ENCODE data around the gene CRX. TPM values are rescaled to one million over a fixed set of nuclear protein-coding genes. Genes with fewer than 3 reads are reported as not detected.
"Not testable (repeated sequence)": the region's sequence is repeated elsewhere in the genome, so short reads cannot be mapped to it uniquely, and the experiment has no call there.

Gene CRX
- total and polyA plus RNA-seq, 2 donors, result under 0.01 to 0.05 TPM

- DNase-seq (ENCODE audit: low read depth in 6 of 9, low spot score in 9 of 9), result no peak
- Histone ChIP-seq H3K9me3 (ENCODE audit: control insufficient read depth in 2 of 2, insufficient read depth in 1 of 2, low read length in 1 of 2) (no peaks in the 10 kb centered on the region), H3K4me3 (ENCODE audit: low read length in 2 of 2) (no peak overlapping the region), H3K27ac (ENCODE audit: low read depth in 1 of 2, low read length in 1 of 2) (no peak overlapping the region), H3K4me1 (ENCODE audit: control insufficient read depth in 2 of 2, insufficient read depth in 2 of 2, low read length in 2 of 2) (no peaks in the 10 kb centered on the region), H3K27me3 (ENCODE audit: control insufficient read depth in 2 of 2, insufficient read depth in 1 of 2, low read length in 1 of 2) (peaks cover 0 to 2% of the 10 kb centered on the region in 2 donors), H3K36me3 (ENCODE audit: control insufficient read depth in 2 of 2, insufficient read depth in 2 of 2, low read length in 1 of 2) (no peaks in the 10 kb centered on the region)
- 65% methylated on average over 7 of the region's 7 CpGs for WGBS
Observed at GRCh38 chr19:47813995-47814328, 7.8 kb upstream of the CRX start.

GRCh38 chr19:47816270-47816669 is 5.5 kb upstream of the CRX start:
- H3K36me3 ChIP-seq (ENCODE audit: control insufficient read depth in 2 of 2, insufficient read depth in 2 of 2, low read length in 1 of 2); H3K4me1 ChIP-seq (ENCODE audit: control insufficient read depth in 2 of 2, insufficient read depth in 2 of 2, low read length in 2 of 2): not testable (repeated sequence)
- H3K27me3 ChIP-seq (ENCODE audit: control insufficient read depth in 2 of 2, insufficient read depth in 1 of 2, low read length in 1 of 2), result peaks cover 0 to 24% of the 10 kb centered on the region in 2 donors

GRCh38 chr19:47818221-47818620 is 3.5 kb upstream of the CRX start:
- not testable (repeated sequence) for H3K4me1 ChIP-seq (ENCODE audit: control insufficient read depth in 2 of 2, insufficient read depth in 2 of 2, low read length in 2 of 2); H3K27ac ChIP-seq (ENCODE audit: low read depth in 1 of 2, low read length in 1 of 2); H3K9me3 ChIP-seq (ENCODE audit: control insufficient read depth in 2 of 2, insufficient read depth in 1 of 2, low read length in 1 of 2); DNase-seq (ENCODE audit: low read depth in 6 of 9, low spot score in 9 of 9); H3K36me3 ChIP-seq (ENCODE audit: control insufficient read depth in 2 of 2, insufficient read depth in 2 of 2, low read length in 1 of 2); H3K4me3 ChIP-seq (ENCODE audit: low read length in 2 of 2)
- H3K27me3 ChIP-seq (ENCODE audit: control insufficient read depth in 2 of 2, insufficient read depth in 1 of 2, low read length in 1 of 2), result peaks cover 0 to 34% of the 10 kb centered on the region in 2 donors
- WGBS, result 98% methylated on average over 1 of the region's 1 CpG

More at GRCh38 chr19:47816270-47816669, 5.5 kb upstream of the CRX start:
- WGBS, result 96% methylated on average over 8 of the region's 8 CpGs
- H3K4me3 ChIP-seq (ENCODE audit: low read length in 2 of 2); H3K27ac ChIP-seq (ENCODE audit: low read depth in 1 of 2, low read length in 1 of 2); H3K9me3 ChIP-seq (ENCODE audit: control insufficient read depth in 2 of 2, insufficient read depth in 1 of 2, low read length in 1 of 2); DNase-seq (ENCODE audit: low read depth in 6 of 9, low spot score in 9 of 9): not testable (repeated sequence)

- Histone ChIP-seq H3K27me3 (ENCODE audit: control insufficient read depth in 2 of 2, insufficient read depth in 1 of 2, low read length in 1 of 2) (peaks cover 0 to 34% of the 10 kb centered on the region in 2 donors), H3K9me3 (ENCODE audit: control insufficient read depth in 2 of 2, insufficient read depth in 1 of 2, low read length in 1 of 2) (no peaks in the 10 kb centered on the region), H3K36me3 (ENCODE audit: control insufficient read depth in 2 of 2, insufficient read depth in 2 of 2, low read length in 1 of 2) (no peaks in the 10 kb centered on the region), H3K4me3 (ENCODE audit: low read length in 2 of 2) (no peak overlapping the region), H3K27ac (ENCODE audit: low read depth in 1 of 2, low read length in 1 of 2) (no peak overlapping the region), H3K4me1 (ENCODE audit: control insufficient read depth in 2 of 2, insufficient read depth in 2 of 2, low read length in 2 of 2) (no peaks in the 10 kb centered on the region)
- no peak for DNase-seq (ENCODE audit: low read depth in 6 of 9, low spot score in 9 of 9)
- WGBS, result 23% methylated on average over 10 of the region's 10 CpGs
Observed at GRCh38 chr19:47819858-47820257, 1.9 kb upstream of the CRX start.

- Histone ChIP-seq H3K4me1 (ENCODE audit: control insufficient read depth in 2 of 2, insufficient read depth in 2 of 2, low read length in 2 of 2) (no peaks in the 10 kb centered on the region), H3K36me3 (ENCODE audit: control insufficient read depth in 2 of 2, insufficient read depth in 2 of 2, low read length in 1 of 2) (no peaks in the 10 kb centered on the region), H3K27ac (ENCODE audit: low read depth in 1 of 2, low read length in 1 of 2) (no peak overlapping the region), H3K4me3 (ENCODE audit: low read length in 2 of 2) (no peak overlapping the region), H3K27me3 (ENCODE audit: control insufficient read depth in 2 of 2, insufficient read depth in 1 of 2, low read length in 1 of 2) (peaks cover 0 to 34% of the 10 kb centered on the region in 2 donors), H3K9me3 (ENCODE audit: control insufficient read depth in 2 of 2, insufficient read depth in 1 of 2, low read length in 1 of 2) (no peaks in the 10 kb centered on the region)
- DNase-seq (ENCODE audit: low read depth in 6 of 9, low spot score in 9 of 9), result no peak
- WGBS, result 78% methylated on average over 2 of the region's 2 CpGs
Observed at GRCh38 chr19:47820410-47820809, 1.3 kb upstream of the CRX start.

- peaks cover 0 to 29% of the 10 kb centered on the region in 2 donors for H3K27me3 ChIP-seq (ENCODE audit: control insufficient read depth in 2 of 2, insufficient read depth in 1 of 2, low read length in 1 of 2)
- DNase-seq (ENCODE audit: low read depth in 6 of 9, low spot score in 9 of 9), result no peak
- H3K27ac ChIP-seq (ENCODE audit: low read depth in 1 of 2, low read length in 1 of 2), result no peak overlapping the region
- 90% methylated on average over 6 of the region's 6 CpGs for WGBS
- no peaks in the 10 kb centered on the region for H3K9me3 ChIP-seq (ENCODE audit: control insufficient read depth in 2 of 2, insufficient read depth in 1 of 2, low read length in 1 of 2)
- H3K4me3 ChIP-seq (ENCODE audit: low read length in 2 of 2), result no peak overlapping the region
- H3K4me1 ChIP-seq (ENCODE audit: control insufficient read depth in 2 of 2, insufficient read depth in 2 of 2, low read length in 2 of 2), result no peaks in the 10 kb centered on the region
- no peaks in the 10 kb centered on the region for H3K36me3 ChIP-seq (ENCODE audit: control insufficient read depth in 2 of 2, insufficient read depth in 2 of 2, low read length in 1 of 2)
Observed at GRCh38 chr19:47824396-47824795, 2.7 kb downstream of the CRX start.

GRCh38 chr19:47826800-47827199 is 5.1 kb downstream of the CRX start:
- Histone ChIP-seq H3K27me3 (ENCODE audit: control insufficient read depth in 2 of 2, insufficient read depth in 1 of 2, low read length in 1 of 2) (peaks cover 0 to 5% of the 10 kb centered on the region in 2 donors), H3K9me3 (ENCODE audit: control insufficient read depth in 2 of 2, insufficient read depth in 1 of 2, low read length in 1 of 2) (no peaks in the 10 kb centered on the region), H3K36me3 (ENCODE audit: control insufficient read depth in 2 of 2, insufficient read depth in 2 of 2, low read length in 1 of 2) (no peaks in the 10 kb centered on the region), H3K27ac (ENCODE audit: low read depth in 1 of 2, low read length in 1 of 2) (no peak overlapping the region), H3K4me1 (ENCODE audit: control insufficient read depth in 2 of 2, insufficient read depth in 2 of 2, low read length in 2 of 2) (no peaks in the 10 kb centered on the region), H3K4me3 (ENCODE audit: low read length in 2 of 2) (no peak overlapping the region)
- WGBS, result 94% methylated on average over 6 of the region's 6 CpGs
- DNase-seq (ENCODE audit: low read depth in 6 of 9, low spot score in 9 of 9), result no peak

GRCh38 chr19:47832723-47833122 is 11.0 kb downstream of the CRX start:
- DNase-seq (ENCODE audit: low read depth in 6 of 9, low spot score in 9 of 9), result no peak
- no peak overlapping the region for H3K4me3 ChIP-seq (ENCODE audit: low read length in 2 of 2)
- no peaks in the 10 kb centered on the region for H3K4me1 ChIP-seq (ENCODE audit: control insufficient read depth in 2 of 2, insufficient read depth in 2 of 2, low read length in 2 of 2)
- H3K27ac ChIP-seq (ENCODE audit: low read depth in 1 of 2, low read length in 1 of 2), result no peak overlapping the region
- H3K27me3 ChIP-seq (ENCODE audit: control insufficient read depth in 2 of 2, insufficient read depth in 1 of 2, low read length in 1 of 2), result no peaks in the 10 kb centered on the region
- no peaks in the 10 kb centered on the region for H3K9me3 ChIP-seq (ENCODE audit: control insufficient read depth in 2 of 2, insufficient read depth in 1 of 2, low read length in 1 of 2)
- H3K36me3 ChIP-seq (ENCODE audit: control insufficient read depth in 2 of 2, insufficient read depth in 2 of 2, low read length in 1 of 2), result no peaks in the 10 kb centered on the region
- 85% methylated on average over 4 of the region's 4 CpGs for WGBS

GRCh38 chr19:47836038-47836437 is 14.3 kb downstream of the CRX start:
- DNase-seq (ENCODE audit: low read depth in 6 of 9, low spot score in 9 of 9), result no peak
- H3K4me3 ChIP-seq (ENCODE audit: low read length in 2 of 2), result no peak overlapping the region
- no peaks in the 10 kb centered on the region for H3K27me3 ChIP-seq (ENCODE audit: control insufficient read depth in 2 of 2, insufficient read depth in 1 of 2, low read length in 1 of 2)
- no peaks in the 10 kb centered on the region for H3K4me1 ChIP-seq (ENCODE audit: control insufficient read depth in 2 of 2, insufficient read depth in 2 of 2, low read length in 2 of 2)
- H3K27ac ChIP-seq (ENCODE audit: low read depth in 1 of 2, low read length in 1 of 2), result no peak overlapping the region
- H3K9me3 ChIP-seq (ENCODE audit: control insufficient read depth in 2 of 2, insufficient read depth in 1 of 2, low read length in 1 of 2), result no peaks in the 10 kb centered on the region
- WGBS, result 88% methylated on average over 8 of the region's 8 CpGs
- no peaks in the 10 kb centered on the region for H3K36me3 ChIP-seq (ENCODE audit: control insufficient read depth in 2 of 2, insufficient read depth in 2 of 2, low read length in 1 of 2)

GRCh38 chr19:47839411-47839810 is 17.7 kb downstream of the CRX start:
- no peak for DNase-seq (ENCODE audit: low read depth in 6 of 9, low spot score in 9 of 9)
- Histone ChIP-seq H3K36me3 (ENCODE audit: control insufficient read depth in 2 of 2, insufficient read depth in 2 of 2, low read length in 1 of 2) (no peaks in the 10 kb centered on the region), H3K4me3 (ENCODE audit: low read length in 2 of 2) (no peak overlapping the region), H3K9me3 (ENCODE audit: control insufficient read depth in 2 of 2, insufficient read depth in 1 of 2, low read length in 1 of 2) (no peaks in the 10 kb centered on the region), H3K27ac (ENCODE audit: low read depth in 1 of 2, low read length in 1 of 2) (no peak overlapping the region), H3K4me1 (ENCODE audit: control insufficient read depth in 2 of 2, insufficient read depth in 2 of 2, low read length in 2 of 2) (no peaks in the 10 kb centered on the region), H3K27me3 (ENCODE audit: control insufficient read depth in 2 of 2, insufficient read depth in 1 of 2, low read length in 1 of 2) (no peaks in the 10 kb centered on the region)
- WGBS, result 93% methylated on average over 16 of the region's 16 CpGs

Measured in thymus (tissue), 11 donors.